ENCODE data around the gene TMPRSS3.

TMPRSS3 gene

GRCh38 chr21:42387164-42387563 is 8.7 kb downstream of the TMPRSS3 start:
- peak in 1 of 2 donors; percentile 50 for DNase-seq

GRCh38 chr21:42386034-42386591 is 9.7 kb downstream of the TMPRSS3 start:
- no peak for DNase-seq

GRCh38 chr21:42385619-42386018 is 10.2 kb downstream of the TMPRSS3 start:
- DNase-seq: no peak

GRCh38 chr21:42384989-42385388 is 10.9 kb downstream of the TMPRSS3 start:
- no peak for DNase-seq

- no peak for DNase-seq
These were observed 11.5 kb downstream of the TMPRSS3 start for GRCh38 chr21:42384156-42384945.

- no peak for DNase-seq
These were observed 12.5 kb downstream of the TMPRSS3 start for GRCh38 chr21:42383331-42383730.

- DNase-seq: no peak
These were observed 12.9 kb downstream of the TMPRSS3 start for GRCh38 chr21:42382915-42383314.

- DNase-seq: no peak
These were observed 14.4 kb downstream of the TMPRSS3 start for GRCh38 chr21:42381347-42381984.

GRCh38 chr21:42379426-42380215 is 16.2 kb downstream of the TMPRSS3 start:
- DNase-seq: no peak

GRCh38 chr21:42378418-42378817 is 17.4 kb downstream of the TMPRSS3 start:
- DNase-seq: no peak

- no peak for DNase-seq
These were observed 17.9 kb downstream of the TMPRSS3 start for GRCh38 chr21:42377951-42378340.

GRCh38 chr21:42377211-42377950 is 18.5 kb downstream of the TMPRSS3 start:
- DNase-seq: no peak

GRCh38 chr21:42376338-42376982 is 19.4 kb downstream of the TMPRSS3 start:
- no peak for DNase-seq

- DNase-seq: no peak
These were observed 19.9 kb downstream of the TMPRSS3 start for GRCh38 chr21:42375966-42376337.

- DNase-seq: no peak
These were observed 20.3 kb downstream of the TMPRSS3 start for GRCh38 chr21:42375506-42375905.

- DNase-seq: no peak
These were observed 20.9 kb downstream of the TMPRSS3 start for GRCh38 chr21:42374864-42375499.

GRCh38 chr21:42374457-42374856 is 21.4 kb downstream of the TMPRSS3 start:
- DNase-seq: no peak

- DNase-seq: no peak
These were observed 21.9 kb downstream of the TMPRSS3 start for GRCh38 chr21:42373908-42374455.

- no peak for DNase-seq
These were observed 22.5 kb downstream of the TMPRSS3 start for GRCh38 chr21:42373196-42373907.

GRCh38 chr21:42370894-42371654 is 24.8 kb downstream of the TMPRSS3 start:
- DNase-seq: no peak
